Esophagus (tissue), 2 donors: Measurements from ENCODE around the gene CYB5RL. TPM values are rescaled to one million over a fixed set of nuclear protein-coding genes. Genes with fewer than 3 reads are reported as not detected.

Source experiments
- H3K27ac ChIP-seq, 2 donors: one replicate each; pipeline ENCODE4 v1.5.1; 2013; ENCODE audit warnings: low read depth in 2 of 2, mild to moderate bottlenecking in 2 of 2, inconsistent platforms in 1 of 2, low read length in 1 of 2, moderate library complexity in 1 of 2
- H3K27me3 ChIP-seq, 2 donors: one replicate each; pipeline ENCODE4 v1.6.1; 2013; ENCODE audit warnings: low read length in 2 of 2, control low read depth in 1 of 2, mild to moderate bottlenecking in 1 of 2; ENCODE audit not compliant: insufficient read depth in 2 of 2, control insufficient read depth in 1 of 2
- H3K36me3 ChIP-seq, 2 donors: one replicate each; pipeline ENCODE4 v1.6.1; 2013; ENCODE audit warnings: low read length in 1 of 2; ENCODE audit not compliant: control insufficient read depth in 2 of 2, insufficient read depth in 2 of 2
- H3K4me1 ChIP-seq, 2 donors: one replicate each; pipeline ENCODE4 v1.6.1; 2013; ENCODE audit warnings: low read length in 1 of 2; ENCODE audit not compliant: control insufficient read depth in 2 of 2, insufficient read depth in 2 of 2
- H3K4me3 ChIP-seq, 2 donors: one replicate each; pipeline ENCODE4 v1.5.1; 2013; ENCODE audit warnings: low read length in 2 of 2, mild to moderate bottlenecking in 2 of 2, low read depth in 1 of 2, moderate library complexity in 1 of 2
- H3K9me3 ChIP-seq, 2 donors: one replicate each; pipeline ENCODE4 v1.6.1; 2013; ENCODE audit warnings: mild to moderate bottlenecking in 2 of 2, low read depth in 1 of 2, low read length in 1 of 2, moderate library complexity in 1 of 2; ENCODE audit not compliant: control insufficient read depth in 2 of 2, insufficient read depth in 1 of 2
- WGBS, 2 donors: extraction: QIAGEN DNeasy Blood & Tissue Kit; methylation state at CpG; one replicate each; pipeline ENCODE4 v1.1.7; 2013; 5-methylcytosine and 5-hydroxymethylcytosine counted together
- polyA plus RNA-seq, 2 donors: library from polyadenylated mRNA; stranded (reverse); fragments of 200-250 nt; gene quantifications; one replicate each; pipeline ENCODE4 v1.2.3, GENCODE V29; 2013
- donor health status: healthy with polysubstance abuse.
- donor health status: Bipolar disorder and iron deficiency.

CYB5RL gene
- polyA plus RNA-seq, 2 donors: 1.7 to 1.8 TPM

- no peaks in the 10 kb centered on the region for H3K9me3 ChIP-seq
- H3K27me3 ChIP-seq: no peaks in the 10 kb centered on the region
- 87 to 92% methylated on average over 6 of the region's 6 CpGs for WGBS, 2 donors
- no peaks in the 10 kb centered on the region for H3K36me3 ChIP-seq
- no peak overlapping the region for H3K4me3 ChIP-seq
- H3K27ac ChIP-seq: peak overlapping the region in 1 of 2 donors; percentile 35
- H3K4me1 ChIP-seq: peaks cover 3 to 5% of the 10 kb centered on the region in 2 donors
Measured at GRCh38 chr1:54157401-54157800, 42.4 kb downstream of the CYB5RL start.

GRCh38 chr1:54156986-54157385 lies 42.8 kb downstream of the CYB5RL start:
- Histone ChIP-seq H3K4me1 (peaks cover 3 to 5% of the 10 kb centered on the region in 2 donors), H3K27ac (no peak overlapping the region), H3K36me3 (no peaks in the 10 kb centered on the region), H3K4me3 (no peak overlapping the region), H3K9me3 (no peaks in the 10 kb centered on the region), H3K27me3 (no peaks in the 10 kb centered on the region)
- 91 to 97% methylated on average over 7 of the region's 7 CpGs for WGBS, 2 donors

DNA sequence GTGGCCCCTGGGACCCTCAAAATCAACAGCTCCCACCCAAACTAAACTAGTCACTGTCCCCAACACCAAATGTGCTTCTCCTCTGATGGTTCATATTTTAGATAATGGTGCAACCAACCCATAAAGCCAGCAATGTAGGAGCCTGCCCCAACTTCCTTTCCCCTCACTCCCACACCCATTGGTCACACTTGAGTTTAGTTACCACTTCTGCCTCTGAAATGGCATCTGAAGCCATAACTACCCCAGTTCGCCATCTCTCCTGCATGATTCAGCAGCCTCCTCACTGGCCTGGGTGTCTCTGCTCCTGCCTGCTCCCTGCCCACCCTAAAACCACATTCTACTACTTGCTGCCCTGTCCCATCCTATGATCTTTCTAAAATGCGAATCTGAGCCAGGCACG lies 43.6 kb downstream of the CYB5RL start:
- Histone ChIP-seq H3K27ac (no peak overlapping the region), H3K36me3 (no peaks in the 10 kb centered on the region), H3K27me3 (no peaks in the 10 kb centered on the region), H3K9me3 (no peaks in the 10 kb centered on the region), H3K4me3 (no peak overlapping the region), H3K4me1 (peaks cover 3 to 10% of the 10 kb centered on the region in 2 donors)
- 89 to 93% methylated on average over 3 of the region's 3 CpGs for WGBS, 2 donors

GRCh38 chr1:54153535-54154439 lies 46.0 kb downstream of the CYB5RL start:
- H3K27me3 ChIP-seq: no peaks in the 10 kb centered on the region
- no peaks in the 10 kb centered on the region for H3K36me3 ChIP-seq
- H3K4me3 ChIP-seq: no peak overlapping the region
- H3K4me1 ChIP-seq: peaks cover 3 to 10% of the 10 kb centered on the region in 2 donors
- H3K27ac ChIP-seq: peak overlapping the region; percentile 74 to 75
- 37 to 44% methylated on average over 19 of the region's 19 CpGs for WGBS, 2 donors
- H3K9me3 ChIP-seq: no peaks in the 10 kb centered on the region

- H3K36me3 ChIP-seq: no peaks in the 10 kb centered on the region
- 91 to 95% methylated on average over 5 of the region's 5 CpGs for WGBS, 2 donors
- no peak within 1 kb of the TSS for H3K4me3 ChIP-seq
- peak within 1 kb of the TSS in 1 of 2 donors; percentile 52 for H3K27ac ChIP-seq
- peaks cover 3 to 7% of the 10 kb centered on the region in 2 donors for H3K4me1 ChIP-seq
- H3K27me3 ChIP-seq: no peaks in the 10 kb centered on the region
- H3K9me3 ChIP-seq: no peaks in the 10 kb centered on the region
Measured at GRCh38 chr1:54152696-54153095, 47.1 kb downstream of the CYB5RL start, which contains the start of gene CDCP2. Gene CDCP2 (minus strand): TSS chr1:54153000. CDS start chr1:54152922, 78 bp downstream.

GRCh38 chr1:54151013-54151412 lies 48.8 kb downstream of the CYB5RL start:
- Histone ChIP-seq H3K27me3 (no peaks in the 10 kb centered on the region), H3K4me3 (no peak overlapping the region), H3K9me3 (no peaks in the 10 kb centered on the region), H3K36me3 (no peaks in the 10 kb centered on the region), H3K4me1 (peaks cover 0 to 5% of the 10 kb centered on the region in 2 donors), H3K27ac (no peak overlapping the region)
- 84 to 85% methylated on average over 5 of the region's 5 CpGs for WGBS, 2 donors

Other genes with a start within 250 kb of the CYB5RL start
- gene LDLRAD1, start 181.8 kb downstream of the CYB5RL start, polyA plus RNA-seq: under 1 TPM; 0.31 to 0.35 TPM
- gene TMEM59, start 146.8 kb downstream of the CYB5RL start, polyA plus RNA-seq: 100 to 1,000 TPM; 127 to 210 TPM
- 1 to 10 TPM; 1.4 to 1.7 TPM for gene TCEANC2, start 146.4 kb downstream of the CYB5RL start, polyA plus RNA-seq
- gene CDCP2, start 47.0 kb downstream of the CYB5RL start, polyA plus RNA-seq: under 1 TPM in 1 of 2 donors, not detected in 1; 0.06 TPM
- 10 to 100 TPM; 17.8 to 69.7 TPM for gene MRPL37, start 137 bp upstream of the CYB5RL start, polyA plus RNA-seq
- gene SSBP3, start 206.4 kb upstream of the CYB5RL start, polyA plus RNA-seq: 10 to 100 TPM; 30.7 to 39.0 TPM